NCI-H748 (cell line): ENCODE data around the gene ZNF689.

Source experiments
- DNase-seq: peaks from one replicate; lab custom pipeline; 2025; ENCODE audit not compliant: unreplicated experiment; lab: John Stamatoyannopoulos, UW

ZNF689 gene

DNA sequence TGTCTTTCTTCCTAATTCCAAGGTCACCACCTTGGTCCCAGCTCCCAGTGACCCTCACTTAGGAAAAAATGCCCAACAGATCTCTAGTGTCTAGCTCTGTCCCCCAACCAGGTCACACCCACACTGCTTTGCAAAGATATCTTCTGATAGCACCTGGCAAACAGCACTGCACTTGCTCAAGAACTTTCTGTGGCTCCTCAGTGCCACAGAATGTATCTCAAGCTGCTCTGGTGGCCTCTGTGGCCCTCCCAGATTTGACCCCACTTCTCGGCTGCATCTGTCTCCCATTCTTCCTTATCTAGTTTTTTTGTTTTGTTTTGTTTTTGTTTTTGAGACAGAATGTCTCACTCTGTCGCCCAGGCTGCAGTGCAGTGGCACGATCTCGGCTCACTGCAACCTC, 43.7 kb downstream of the ZNF689 start:
- DNase-seq: no peak

DNA sequence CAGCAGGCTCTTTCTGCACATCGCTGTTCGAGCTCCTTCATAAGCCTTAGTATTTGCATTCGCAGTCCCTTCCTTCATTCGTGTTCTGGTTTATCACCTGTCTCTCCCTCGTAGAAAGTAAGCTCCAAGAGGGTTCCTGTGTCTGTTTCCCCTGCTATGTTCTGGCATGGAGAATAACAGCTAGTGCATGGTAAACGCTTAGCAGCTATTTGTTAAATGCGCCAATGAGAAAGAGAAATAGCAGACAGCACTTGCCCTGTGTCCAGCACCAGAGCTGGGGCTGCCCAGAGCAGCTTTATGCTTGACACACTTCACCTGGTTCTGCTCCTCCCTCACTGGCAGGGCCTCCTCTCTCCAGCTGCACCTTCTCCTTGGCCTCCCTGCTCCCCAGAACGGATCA, 44.2 kb downstream of the ZNF689 start:
- no peak for DNase-seq

DNA sequence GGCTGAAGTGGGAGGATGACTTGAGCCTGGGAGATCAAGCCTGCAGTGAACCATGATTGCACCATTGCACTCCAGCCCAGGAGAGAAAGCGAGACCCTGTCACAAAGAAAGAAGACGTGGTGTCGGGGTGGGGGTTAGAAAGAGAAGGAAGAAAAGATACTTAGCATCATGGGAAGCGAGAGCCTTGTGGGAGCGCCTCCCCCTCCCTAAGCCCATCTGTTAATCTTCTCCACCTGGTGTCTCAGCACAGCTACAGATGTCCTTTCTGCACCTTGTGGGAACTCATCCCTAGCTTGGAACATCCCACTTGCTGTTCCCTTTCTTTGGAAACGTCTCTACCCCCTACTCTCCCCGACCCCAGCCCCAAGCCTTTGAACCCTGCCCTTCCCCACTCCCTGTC, 44.7 kb downstream of the ZNF689 start:
- DNase-seq: no peak

DNA sequence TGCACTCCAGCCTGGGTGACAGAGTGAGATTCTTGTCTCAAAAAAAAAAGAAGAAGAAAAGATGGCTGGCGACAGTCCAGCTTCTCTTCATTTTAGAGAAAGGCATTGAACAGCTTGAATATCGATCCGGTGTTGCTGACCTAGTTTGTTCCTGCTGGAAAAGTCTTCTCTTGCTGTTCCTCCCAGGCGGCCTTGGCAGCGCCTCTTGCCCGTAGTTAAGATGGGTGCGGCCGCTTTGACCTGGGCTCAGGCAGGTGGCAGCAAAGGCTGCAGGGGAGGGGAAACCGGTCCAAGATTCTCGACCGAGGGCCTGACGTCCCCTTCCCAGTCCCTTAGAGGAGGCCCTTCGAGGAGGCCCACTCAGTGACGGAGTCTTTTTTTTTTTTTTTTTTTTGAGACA, 48.2 kb downstream of the ZNF689 start:
- DNase-seq: no peak

DNA sequence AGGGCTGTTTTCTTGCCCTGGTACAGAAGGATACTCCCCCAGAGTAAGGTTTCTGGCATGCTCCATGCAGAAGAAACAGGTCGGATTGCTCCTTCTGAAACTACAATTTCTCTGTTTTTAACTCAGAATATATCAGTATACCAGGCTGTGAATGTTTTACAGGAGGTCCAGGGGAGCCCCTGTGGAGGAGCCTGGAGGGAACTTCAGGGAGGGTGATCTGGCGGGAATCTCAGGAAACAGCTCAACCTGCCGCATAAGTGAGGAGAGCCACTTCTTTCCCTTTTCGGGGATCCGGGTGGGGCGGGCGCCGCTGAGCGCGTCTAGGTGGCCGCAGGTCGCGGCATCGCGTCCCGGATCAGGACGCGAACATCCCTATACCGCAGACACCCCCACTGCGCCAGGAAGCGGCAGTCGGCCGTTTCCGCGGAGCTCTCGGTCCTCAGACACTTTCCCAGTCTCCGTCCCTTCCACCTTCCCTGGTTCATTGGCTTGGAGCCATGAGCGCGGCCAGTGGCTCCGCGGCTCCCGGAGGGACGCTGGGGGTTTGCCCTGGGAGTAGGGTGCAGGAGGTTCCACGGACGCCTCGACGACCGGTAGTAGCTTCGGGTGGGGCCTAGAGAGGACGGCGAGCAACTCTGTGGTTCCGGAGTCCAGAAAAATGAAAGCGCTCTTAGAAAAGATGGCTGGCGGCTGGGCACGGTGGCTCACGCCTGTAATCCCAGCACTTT, 48.9 kb downstream of the ZNF689 start:
- DNase-seq: no peak

DNA sequence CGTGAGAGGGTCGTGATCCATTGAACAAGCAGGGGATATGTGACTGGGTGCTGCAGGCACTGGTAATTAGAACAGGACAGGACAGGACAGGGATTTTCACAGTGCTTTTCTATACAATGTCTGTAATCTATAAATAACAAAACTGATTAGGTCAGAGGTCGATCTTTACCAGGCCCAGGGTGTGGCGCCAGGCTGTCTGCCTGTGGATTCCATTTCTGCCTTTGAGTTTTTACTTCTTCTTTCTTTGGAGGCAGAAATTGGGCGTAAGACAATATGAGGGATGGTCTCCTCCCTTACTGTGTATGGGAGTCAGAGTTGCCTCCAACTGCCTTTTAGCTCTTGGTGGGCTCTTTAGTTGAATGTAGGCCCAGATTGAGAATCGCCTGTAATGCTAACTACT, 50.5 kb downstream of the ZNF689 start:
- DNase-seq: no peak

DNA sequence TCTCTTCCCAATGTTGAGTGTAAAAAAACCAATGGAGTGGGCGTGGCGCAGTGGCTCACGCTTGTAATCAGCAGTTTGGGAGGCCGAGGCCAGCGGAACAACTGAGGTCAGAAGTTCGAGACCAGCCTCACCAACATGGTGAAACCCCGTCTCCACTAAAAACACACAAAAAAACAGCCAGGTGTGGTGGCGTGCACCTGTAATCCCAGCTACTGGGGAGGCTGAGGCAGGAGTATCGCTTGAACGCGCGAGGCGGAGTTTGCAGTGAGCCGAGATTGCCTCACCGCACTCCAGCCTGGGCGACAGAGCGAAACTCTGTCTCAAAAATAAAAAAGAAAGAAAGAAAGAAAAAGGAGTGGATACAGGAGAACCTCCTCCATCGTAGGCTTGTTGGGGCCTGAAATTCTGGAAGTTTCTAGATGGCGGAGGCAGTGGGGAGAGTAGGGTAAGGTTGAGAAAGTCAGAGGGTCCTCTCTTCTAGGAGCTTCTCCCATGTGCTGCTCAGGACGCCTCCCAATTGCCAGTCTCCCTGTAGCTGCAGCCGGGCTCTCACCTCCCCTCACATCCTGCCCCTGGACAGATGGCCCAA, 51.3 kb downstream of the ZNF689 start:
- no peak for DNase-seq

DNA sequence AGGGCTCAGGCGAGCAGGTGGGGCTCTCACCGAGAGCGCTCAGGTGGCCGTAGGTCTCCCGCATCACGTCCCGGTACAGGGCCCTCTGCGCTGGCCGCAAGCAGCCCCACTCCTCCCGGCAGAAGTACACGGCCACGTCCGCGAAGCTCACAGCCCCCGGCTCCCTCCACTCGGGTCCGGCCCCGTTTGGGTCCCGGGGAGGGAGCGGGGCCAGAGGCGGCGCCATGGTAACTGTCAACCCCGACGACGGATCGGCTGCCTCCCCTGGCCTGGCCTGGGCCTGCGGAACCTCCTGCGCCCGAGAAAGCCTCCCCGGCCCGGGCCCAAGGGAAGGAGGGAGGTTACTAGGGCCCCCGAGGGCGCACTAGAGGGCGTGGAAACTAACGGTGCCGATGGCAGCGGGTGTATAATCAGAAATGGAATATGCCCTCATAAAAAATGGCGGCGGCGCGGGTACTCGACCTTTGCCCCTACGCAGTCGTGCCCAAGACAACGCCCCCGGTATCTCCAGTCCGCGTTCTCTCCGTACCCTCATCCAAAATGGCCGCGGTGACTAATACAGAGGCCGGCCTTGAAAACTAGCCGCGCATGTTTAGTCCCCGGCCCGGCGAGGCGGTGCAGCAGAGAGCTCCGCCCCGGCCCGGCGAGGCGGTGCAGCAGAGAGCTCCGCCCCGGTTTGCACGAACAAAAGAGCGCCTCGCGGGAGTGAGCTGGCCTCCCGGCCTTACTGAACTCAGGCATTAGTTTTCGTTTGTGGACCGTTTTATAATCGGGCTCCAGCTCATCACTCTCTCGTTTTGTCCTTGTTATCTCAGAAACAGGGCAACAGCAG, 52.0 kb downstream of the ZNF689 start, which contains the start of gene ZNF764:
TSS of gene ZNF764 (minus strand) at position 418 of the 832 bp plus-strand sequence. CDS start at position 226, 192 bp downstream.
- DNase-seq: peak; percentile 97

DNA sequence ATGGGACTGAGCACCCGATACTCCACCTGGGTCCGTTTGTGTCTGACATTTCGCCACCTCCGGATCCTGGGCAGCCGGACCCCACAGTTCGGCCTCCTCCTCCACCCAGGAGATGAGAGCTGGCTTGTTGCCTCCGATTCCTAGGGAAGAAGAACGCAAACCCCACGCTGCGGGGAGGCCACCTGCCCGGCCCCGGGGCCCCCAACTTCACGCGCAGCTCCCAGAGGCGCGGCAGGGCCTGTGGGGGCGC, 52.6 kb downstream of the ZNF689 start:
- no peak for DNase-seq

DNA sequence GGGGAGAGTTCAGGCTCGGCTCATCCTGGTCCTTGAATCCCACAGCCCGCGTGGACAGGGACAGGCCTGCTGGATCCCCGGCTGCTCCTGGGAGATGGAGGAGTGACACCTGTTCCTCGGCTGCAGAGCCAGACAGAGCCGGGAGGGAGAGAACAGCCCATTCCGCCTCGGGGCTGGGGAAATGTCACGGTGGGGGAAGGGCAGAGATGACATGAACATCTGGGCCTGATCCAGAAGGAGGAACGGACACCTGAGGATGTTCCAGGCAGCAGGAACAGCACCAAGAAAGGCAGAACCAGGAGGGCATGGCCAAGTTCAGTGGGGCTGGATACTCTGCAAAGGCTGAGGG, 54.1 kb downstream of the ZNF689 start:
- no peak for DNase-seq

DNA sequence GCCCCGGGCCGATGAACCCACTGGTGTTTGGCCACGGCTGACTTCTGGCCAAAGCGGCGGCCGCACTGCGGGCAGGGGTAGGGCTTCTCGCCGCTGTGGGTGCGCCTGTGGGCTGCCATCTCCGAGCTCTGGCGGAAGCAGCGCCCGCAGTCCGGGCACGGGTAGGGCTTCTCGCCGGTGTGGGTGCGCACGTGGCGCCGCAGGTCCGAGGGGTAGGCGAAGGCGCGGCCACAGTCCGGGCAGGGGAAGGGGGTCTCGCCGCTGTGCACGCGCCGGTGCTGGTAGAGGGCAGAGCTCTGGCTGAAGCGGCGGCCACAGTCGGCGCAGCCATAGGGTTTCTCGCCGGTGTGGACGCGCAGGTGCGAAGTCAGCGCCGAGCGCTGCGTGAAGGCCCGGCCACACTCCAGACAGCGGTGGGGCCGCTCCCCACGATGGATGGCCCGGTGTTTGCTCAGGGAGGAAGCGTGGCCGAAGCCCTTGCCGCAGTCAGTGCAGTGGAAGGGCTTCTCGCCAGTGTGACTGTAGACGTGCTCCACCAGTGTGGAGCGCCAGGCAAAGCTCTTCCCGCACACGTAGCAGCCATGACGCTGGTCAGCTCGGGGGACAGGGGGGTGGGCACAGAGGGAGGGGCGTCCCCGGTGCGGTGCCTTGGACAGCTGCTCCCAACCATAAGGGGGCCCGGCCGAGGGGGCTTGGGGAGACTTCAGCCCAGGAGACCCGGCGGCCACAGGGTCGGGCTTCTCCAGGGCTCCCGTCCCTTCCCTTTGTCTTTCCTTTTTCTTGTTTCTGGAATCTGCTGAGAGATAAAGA, 54.7 kb downstream of the ZNF689 start:
- DNase-seq: no peak

DNA sequence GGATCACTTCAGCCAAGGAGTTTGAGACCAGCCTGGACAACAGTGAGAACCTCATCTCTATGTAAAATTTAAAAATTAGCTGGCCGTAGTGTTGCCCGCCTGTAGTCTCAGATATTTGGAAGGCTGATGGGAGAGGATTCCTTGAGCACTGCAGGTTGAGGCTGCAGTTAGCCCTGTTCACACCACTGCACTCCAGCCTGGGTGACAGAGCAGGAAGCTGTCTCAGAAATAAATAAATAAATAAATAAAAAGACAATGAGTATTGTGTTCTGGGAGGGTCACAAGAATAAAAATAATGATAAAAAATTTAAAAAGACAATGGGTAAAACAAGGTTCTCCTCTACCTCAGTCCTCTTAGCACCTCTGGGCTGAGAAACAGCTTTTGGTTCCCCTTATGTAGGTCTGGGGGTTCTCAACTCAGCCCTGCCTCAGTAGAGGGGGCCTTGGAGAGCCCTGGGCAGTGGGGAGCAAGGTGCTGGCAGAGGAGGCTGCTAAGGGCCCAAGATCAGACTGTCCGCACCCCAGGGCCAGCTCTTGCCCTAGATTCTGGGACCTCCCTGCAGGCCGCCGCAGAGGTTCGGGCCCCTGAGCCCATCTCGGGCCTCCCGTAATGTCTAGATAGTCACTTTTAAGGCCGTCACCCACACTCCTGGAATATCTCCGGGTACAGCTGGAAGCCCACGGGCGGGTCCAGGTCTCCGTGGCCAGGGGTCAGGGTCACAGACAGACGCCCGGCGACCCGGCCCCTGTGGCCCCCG, 55.5 kb downstream of the ZNF689 start:
- no peak for DNase-seq

DNA sequence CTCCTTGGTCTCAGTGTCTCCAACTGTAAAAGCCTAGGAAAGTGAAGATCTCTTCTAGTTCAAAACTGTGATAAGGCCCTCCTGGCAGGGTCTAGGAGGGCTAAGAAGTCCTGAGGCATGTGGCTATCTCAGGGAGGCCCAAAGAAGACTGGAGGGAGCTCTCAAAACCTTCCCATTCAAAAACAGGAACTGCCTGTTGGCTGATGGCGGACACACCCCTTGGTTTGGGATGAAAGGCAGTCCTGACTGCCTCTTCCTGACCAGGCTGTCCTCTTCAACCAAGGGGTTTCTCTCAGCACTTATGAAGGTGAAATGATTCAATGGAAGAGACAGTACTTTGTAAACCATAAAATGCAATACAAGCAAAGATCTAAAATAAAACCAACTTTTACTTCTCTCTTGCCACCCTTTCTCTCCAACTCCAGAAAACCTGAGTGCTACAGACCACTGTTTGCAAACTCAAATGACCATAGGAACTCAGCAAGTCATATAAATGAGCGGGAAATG, 56.7 kb downstream of the ZNF689 start:
- no peak for DNase-seq

DNA sequence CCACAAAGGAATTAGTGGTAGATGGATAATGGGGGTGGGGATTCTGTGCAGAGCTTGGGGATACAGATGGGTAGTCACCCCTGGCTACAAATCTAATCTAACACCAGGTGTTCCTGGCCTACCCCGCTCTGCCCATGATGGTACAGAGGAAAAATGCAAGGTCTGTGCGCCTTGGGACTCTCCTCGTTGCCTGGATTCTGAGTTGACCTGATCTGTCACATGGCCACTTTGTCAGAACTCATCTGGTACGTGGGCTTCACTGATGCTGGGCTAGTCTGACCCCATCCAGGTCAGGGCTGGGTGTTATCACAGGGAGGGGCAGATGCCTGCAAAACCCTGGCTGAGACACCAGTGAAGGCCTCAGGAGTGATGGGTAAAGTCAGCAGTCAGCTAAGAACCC, 57.2 kb downstream of the ZNF689 start:
- DNase-seq: no peak
